K562 (cell line): Measurements from ENCODE around the gene KLF13. TPM values are rescaled to one million over a fixed set of nuclear protein-coding genes. Genes with fewer than 3 reads are reported as not detected.

Source experiments
- ATAC-seq: fragments of 200-7000 bp; cut with Tn5 transposase; 3 replicates; pipeline ENCODE4 v1.9.1; 2020; ENCODE audit warnings: moderate library complexity
- BruUV-seq: library from RNA; stranded (reverse); fragments of 400-500 nt; replicated peaks from 2 replicates; lab custom pipeline; 2021; lab: Mats Ljungman, UMichigan
- CTCF ChIA-PET: fragments of 300-600 bp; formaldehyde crosslinking; extraction: SDS; loops from one replicate; lab custom pipeline; 2021; ENCODE audit warnings: low intra/inter-chr PET ratio; lab: Yijun Ruan, JAX
- POLR2A ChIA-PET: fragments of 300-600, 350-650 bp; sonication (Branson Sonifier 250); formaldehyde crosslinking; extraction: SDS; loops from one replicate; lab custom pipeline; 2021; ENCODE audit warnings: antibody characterized with exemption, inconsistent platforms; lab: Yijun Ruan, JAX
- DNase-seq, 4 experiments: peaks; one replicate each; pipeline versions ENCODE4 v3.0.0 to v3.0.0-alpha.2; 2011 to 2018; ENCODE audit warnings: low spot score in 3 of 4, mixed read lengths in 3 of 4; ENCODE audit errors: extremely low read depth in 1 of 4
- FAIRE-seq: peaks from 2 replicates; lab custom pipeline; 2011; peaks lifted over from hg19 to GRCh38; lab: Jason Lieb, UNC
- H2AFZ ChIP-seq: 2 replicates; pipeline ENCODE4 v1.6.0; 2011; ENCODE audit warnings: low read depth, low read length, control low read depth, inconsistent platforms
- H3K27ac ChIP-seq: fragments of 200-600 bp; 3 replicates; pipeline ENCODE4 v1.8.0; 2011; ENCODE audit warnings: low read depth, mild to moderate bottlenecking, control low read depth, inconsistent platforms, low read length, moderate library complexity, mixed read lengths; ENCODE audit errors: extremely low read depth
- H3K27me3 ChIP-seq, 2 experiments: fragments of 300-600 bp in 1 of 2; 2 replicates in 1 of 2; 3 replicates in 1 of 2; pipeline versions ENCODE4 v1.6.0 to v1.8.0; 2011; ENCODE audit warnings: inconsistent platforms in 2 of 2, low read length in 2 of 2, mild to moderate bottlenecking in 1 of 2, mixed read lengths in 1 of 2, moderate library complexity in 1 of 2; ENCODE audit not compliant: control insufficient read depth in 2 of 2, insufficient read depth in 2 of 2
- H3K36me3 ChIP-seq: fragments of 300-600 bp; 3 replicates; pipeline ENCODE4 v1.8.0; 2011; ENCODE audit warnings: mild to moderate bottlenecking, low read length, inconsistent platforms; ENCODE audit not compliant: control insufficient read depth, insufficient read depth
- H3K4me1 ChIP-seq, 2 experiments: fragments of 200-600 bp in 1 of 2; replicated peaks in 1 of 2; 2 replicates in 1 of 2; 3 replicates in 1 of 2; pipeline versions ENCODE4 v1.5.1 to v1.8.0; 2011; ENCODE audit warnings: inconsistent platforms in 2 of 2, low read length in 2 of 2, mild to moderate bottlenecking in 1 of 2, mixed read lengths in 1 of 2, moderate library complexity in 1 of 2; ENCODE audit not compliant: control insufficient read depth in 2 of 2, insufficient read depth in 2 of 2
- H3K4me2 ChIP-seq: 2 replicates; pipeline ENCODE4 v1.6.1; 2011; ENCODE audit warnings: low read length, control low read depth, inconsistent platforms, mixed read lengths; ENCODE audit not compliant: insufficient read depth
- H3K4me3 ChIP-seq: fragments of 200-600 bp; sonication (generic), shearing (Covaris generic); 2 replicates; pipeline ENCODE4 v1.5.1; 2016; ENCODE audit warnings: control low read depth, inconsistent platforms
- H3K79me2 ChIP-seq: fragments of 200-600 bp; 3 replicates; pipeline ENCODE4 v1.8.0; 2011; ENCODE audit warnings: low read length, inconsistent platforms; ENCODE audit not compliant: control insufficient read depth, insufficient read depth
- H3K9ac ChIP-seq, 2 experiments: 2 replicates each; pipeline versions ENCODE4 v1.6.0 to v1.6.1; 2011; ENCODE audit warnings: low read depth in 2 of 2, low read length in 2 of 2, control low read depth in 1 of 2, inconsistent platforms in 1 of 2, mild to moderate bottlenecking in 1 of 2, mixed read lengths in 1 of 2; ENCODE audit not compliant: insufficient read depth in 1 of 2
- H3K9me1 ChIP-seq: one replicate; pipeline ENCODE4 v1.6.0; 2011; ENCODE audit warnings: inconsistent platforms, mild to moderate bottlenecking, low read length, moderate library complexity; ENCODE audit not compliant: control insufficient read depth, insufficient read depth
- H3K9me3 ChIP-seq: replicated peaks from 2 replicates; pipeline ENCODE4 v1.5.1; 2011; ENCODE audit warnings: low read depth, low read length, inconsistent platforms; ENCODE audit not compliant: control insufficient read depth, insufficient read depth
- H4K20me1 ChIP-seq: replicated peaks from 2 replicates; pipeline ENCODE4 v1.6.1; 2011; ENCODE audit warnings: low read length, inconsistent platforms, mixed read lengths; ENCODE audit not compliant: control insufficient read depth, insufficient read depth
- DACH1 ChIP-seq: fragments of 450-650 bp; IDR thresholded peaks from 2 replicates; pipeline ENCODE4 v1.6.1; 2018; ENCODE audit not compliant: partially characterized antibody
- ETV1 ChIP-seq: fragments of 450-650 bp; conservative IDR thresholded peaks from 2 replicates; pipeline ENCODE4 v1.6.1; 2016; ENCODE audit warnings: missing genetic modification characterization, control low read depth, low read depth, missing compliant biosample characterization
- GABPB2 ChIP-seq: fragments of 250-450 bp; sonication (Bioruptor Pico); conservative IDR thresholded peaks from 2 replicates; pipeline ENCODE4 v1.5.1; 2021; ENCODE audit warnings: mild to moderate bottlenecking
- GATAD2B ChIP-seq: fragments of 450-650 bp; IDR thresholded peaks from 2 replicates; pipeline ENCODE4 v1.6.1; 2017; ENCODE audit warnings: mild to moderate bottlenecking, borderline replicate concordance
- HDAC2 ChIP-seq: fragments of 450-650 bp; IDR thresholded peaks from 2 replicates; pipeline ENCODE4 v1.6.1; 2016; ENCODE audit warnings: mild to moderate bottlenecking
- IRF9 ChIP-seq: fragments of 450-650 bp; IDR thresholded peaks from 2 replicates; pipeline ENCODE4 v1.6.1; 2016; ENCODE audit warnings: missing biosample characterization, missing genetic modification characterization
- KDM4B ChIP-seq, 2 experiments: fragments of 450-650 bp in 1 of 2; sonication (generic) in 1 of 2; IDR thresholded peaks; 2 replicates each; pipeline ENCODE4 v1.6.1; 2016 to 2017; ENCODE audit warnings: borderline replicate concordance in 2 of 2, antibody characterized with exemption in 1 of 2, low read depth in 1 of 2, mild to moderate bottlenecking in 1 of 2
- POLR2B ChIP-seq: fragments of 450-650 bp; IDR thresholded peaks from 2 replicates; pipeline ENCODE4 v1.6.1; 2018; ENCODE audit warnings: low read depth; ENCODE audit not compliant: partially characterized antibody
- SMARCC2 ChIP-seq: fragments of 450-650 bp; IDR thresholded peaks from 2 replicates; pipeline ENCODE4 v1.6.1; 2017; ENCODE audit warnings: antibody characterized with exemption, moderate library complexity, mild to moderate bottlenecking, low read depth
- STAG1 ChIP-seq: sonication (generic); formaldehyde crosslinking; IDR thresholded peaks from 2 replicates; pipeline ENCODE4 v1.5.0; 2020; ENCODE audit warnings: missing genetic modification reagents, borderline replicate concordance
- ZNF134 ChIP-seq: fragments of 250-450 bp; sonication (Bioruptor Pico); conservative IDR thresholded peaks from 2 replicates; pipeline ENCODE4 v1.4.0; 2020
- ZNF212 ChIP-seq: fragments of 450-650 bp; formaldehyde crosslinking; IDR thresholded peaks from 2 replicates; pipeline ENCODE4 v1.4.0; 2020; ENCODE audit warnings: mild to moderate bottlenecking
- ZNF507 ChIP-seq: conservative IDR thresholded peaks from 2 replicates; pipeline ENCODE4 v1.6.1; 2017; ENCODE audit warnings: missing genetic modification characterization, missing compliant biosample characterization
- WGBS: fragments of 100-300 bp; shearing (Covaris generic); methylation state at CpG from one replicate; pipeline ENCODE4 v1.1.6; 2016; ENCODE audit warnings: low coverage, mixed read lengths; ENCODE audit not compliant: insufficient coverage; ENCODE audit errors: missing lambda C conversion rate; 5-methylcytosine and 5-hydroxymethylcytosine counted together
- in situ Hi-C: fragments of 300-500 bp; cut with MboI; formaldehyde crosslinking; loops from 4 replicates; pipeline ENCODE4 v1.15.0; 2018; ENCODE audit warnings: inconsistent platforms, mixed read lengths
- intact Hi-C: fragments of 100-400 bp; cut with micrococcal nuclease; formaldehyde crosslinking; loops from 2 replicates; pipeline ENCODE4 v1.14.2; 2022
- polyA plus RNA-seq, 8 experiments: library from polyadenylated mRNA; depleted of rRNA in 4 of 8; stranded (reverse) in 5 of 8; unstranded in 3 of 8; fragments of >200 nt; fragmentation: Nextera tagmentation in 2 of 8; fragmentation: Illumina TruSeq in 1 of 8; extraction: Ambion mirVana in 2 of 8; extraction: Trizol in 1 of 8; gene quantifications; 2 replicates each; pipeline versions ENCODE4 v1.2.1 to v1.2.3, GENCODE V29; 2011 to 2014; ENCODE audit warnings: inconsistent platforms in 1 of 8, missing spikeins in 1 of 8
- total RNA-seq, 7 experiments: library from RNA; depleted of rRNA in 6 of 7; stranded (reverse); fragments of >200 nt in 6 of 7; fragmentation: Illumina TruSeq in 2 of 7; extraction: Trizol in 2 of 7; gene quantifications; 2 replicates each; pipeline versions ENCODE4 v1.2.1 to v1.2.3, GENCODE V29; 2011 to 2021; ENCODE audit warnings: low replicate concordance in 1 of 7
- TF ChIP-seq, protein P1 (sequence below): sonication (generic); formaldehyde crosslinking; IDR thresholded peaks from 2 replicates; pipeline ENCODE4 v1.8.1; 2022; ENCODE audit warnings: missing genetic modification reagents
- TF ChIP-seq, protein P2 (sequence below): fragments of 200-800 bp; sonication (Bioruptor generic); IDR thresholded peaks from 2 replicates; pipeline ENCODE4 v1.6.1; 2016; ENCODE audit warnings: missing genetic modification characterization, missing compliant biosample characterization

KLF13 gene
- total and polyA plus RNA-seq, 9 of the 15 experiments (the other 6 are each of a cell fraction or from before 2014, with no cell fraction given), result 1.8 to 10.5 (median 4.8) TPM

- no TSS peak for BruUV-seq
- in situ Hi-C loops (no loop called here), intact Hi-C loops (loop anchor here (2.0 to 5.0 kb wide), 2 partner anchors 37 to 70 kb away; partner anchors contain the start of gene KLF13)
- WGBS, result 29% methylated on average over 10 of the region's 10 CpGs
- H3K9me3 ChIP-seq, result peaks cover 4% of the 10 kb centered on the region
- no peaks in the 10 kb centered on the region for H3K27me3 ChIP-seq
- H2AFZ ChIP-seq, result peak overlapping the region; percentile 69
- H3K27ac ChIP-seq, result peak overlapping the region; percentile 84
- no peak overlapping the region for H3K4me3 ChIP-seq
- DNase-seq, result peak; percentile 38 to 57 (median 47)
- CTCF ChIA-PET, result no interaction called here
- FAIRE-seq, result peak; percentile 75
- H3K79me2 ChIP-seq, result peaks cover 7% of the 10 kb centered on the region; the same call in 1 of the 3 replicates
- peak overlapping the region; percentile 35 to 88 for H3K9ac ChIP-seq
- H3K4me1 ChIP-seq, result peaks cover 45 to 57% of the 10 kb centered on the region in 2 experiments
- ATAC-seq, result peak; percentile 7
- POLR2A ChIA-PET, result interaction anchor here (0.6 to 3.2 kb wide), 5 partner anchors 11 to 101 kb away, joined by 3 to 12 read pairs (median 3); no protein-coding TSS in a partner anchor
- no peaks in the 10 kb centered on the region for H3K9me1 ChIP-seq
- peak overlapping the region; percentile 52 for H3K4me2 ChIP-seq
- no peaks in the 10 kb centered on the region for H4K20me1 ChIP-seq
- H3K36me3 ChIP-seq, result no peaks in the 10 kb centered on the region
- TF ChIP-seq, protein P1, sequence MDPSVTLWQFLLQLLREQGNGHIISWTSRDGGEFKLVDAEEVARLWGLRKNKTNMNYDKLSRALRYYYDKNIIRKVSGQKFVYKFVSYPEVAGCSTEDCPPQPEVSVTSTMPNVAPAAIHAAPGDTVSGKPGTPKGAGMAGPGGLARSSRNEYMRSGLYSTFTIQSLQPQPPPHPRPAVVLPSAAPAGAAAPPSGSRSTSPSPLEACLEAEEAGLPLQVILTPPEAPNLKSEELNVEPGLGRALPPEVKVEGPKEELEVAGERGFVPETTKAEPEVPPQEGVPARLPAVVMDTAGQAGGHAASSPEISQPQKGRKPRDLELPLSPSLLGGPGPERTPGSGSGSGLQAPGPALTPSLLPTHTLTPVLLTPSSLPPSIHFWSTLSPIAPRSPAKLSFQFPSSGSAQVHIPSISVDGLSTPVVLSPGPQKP, result no peak
- TF ChIP-seq GATAD2B (no peak), ZNF507 (tag) (no peak), ZNF134 (no peak), ZNF212 (CRISPR knock-in tag) (no peak), GABPB2 (CRISPR knock-in tag) (no peak), STAG1 (no peak), DACH1 (no peak), KDM4B (IDR thresholded peaks at IDR 0.05; ENCODE audit: borderline replicate concordance in 2 of 2, low read depth in 1 of 2) (no peak), ETV1 (tag) (no peak), SMARCC2 (no peak), IRF9 (tag) (no peak), HDAC2 (no peak), POLR2B (no peak)
- TF ChIP-seq, protein P2, sequence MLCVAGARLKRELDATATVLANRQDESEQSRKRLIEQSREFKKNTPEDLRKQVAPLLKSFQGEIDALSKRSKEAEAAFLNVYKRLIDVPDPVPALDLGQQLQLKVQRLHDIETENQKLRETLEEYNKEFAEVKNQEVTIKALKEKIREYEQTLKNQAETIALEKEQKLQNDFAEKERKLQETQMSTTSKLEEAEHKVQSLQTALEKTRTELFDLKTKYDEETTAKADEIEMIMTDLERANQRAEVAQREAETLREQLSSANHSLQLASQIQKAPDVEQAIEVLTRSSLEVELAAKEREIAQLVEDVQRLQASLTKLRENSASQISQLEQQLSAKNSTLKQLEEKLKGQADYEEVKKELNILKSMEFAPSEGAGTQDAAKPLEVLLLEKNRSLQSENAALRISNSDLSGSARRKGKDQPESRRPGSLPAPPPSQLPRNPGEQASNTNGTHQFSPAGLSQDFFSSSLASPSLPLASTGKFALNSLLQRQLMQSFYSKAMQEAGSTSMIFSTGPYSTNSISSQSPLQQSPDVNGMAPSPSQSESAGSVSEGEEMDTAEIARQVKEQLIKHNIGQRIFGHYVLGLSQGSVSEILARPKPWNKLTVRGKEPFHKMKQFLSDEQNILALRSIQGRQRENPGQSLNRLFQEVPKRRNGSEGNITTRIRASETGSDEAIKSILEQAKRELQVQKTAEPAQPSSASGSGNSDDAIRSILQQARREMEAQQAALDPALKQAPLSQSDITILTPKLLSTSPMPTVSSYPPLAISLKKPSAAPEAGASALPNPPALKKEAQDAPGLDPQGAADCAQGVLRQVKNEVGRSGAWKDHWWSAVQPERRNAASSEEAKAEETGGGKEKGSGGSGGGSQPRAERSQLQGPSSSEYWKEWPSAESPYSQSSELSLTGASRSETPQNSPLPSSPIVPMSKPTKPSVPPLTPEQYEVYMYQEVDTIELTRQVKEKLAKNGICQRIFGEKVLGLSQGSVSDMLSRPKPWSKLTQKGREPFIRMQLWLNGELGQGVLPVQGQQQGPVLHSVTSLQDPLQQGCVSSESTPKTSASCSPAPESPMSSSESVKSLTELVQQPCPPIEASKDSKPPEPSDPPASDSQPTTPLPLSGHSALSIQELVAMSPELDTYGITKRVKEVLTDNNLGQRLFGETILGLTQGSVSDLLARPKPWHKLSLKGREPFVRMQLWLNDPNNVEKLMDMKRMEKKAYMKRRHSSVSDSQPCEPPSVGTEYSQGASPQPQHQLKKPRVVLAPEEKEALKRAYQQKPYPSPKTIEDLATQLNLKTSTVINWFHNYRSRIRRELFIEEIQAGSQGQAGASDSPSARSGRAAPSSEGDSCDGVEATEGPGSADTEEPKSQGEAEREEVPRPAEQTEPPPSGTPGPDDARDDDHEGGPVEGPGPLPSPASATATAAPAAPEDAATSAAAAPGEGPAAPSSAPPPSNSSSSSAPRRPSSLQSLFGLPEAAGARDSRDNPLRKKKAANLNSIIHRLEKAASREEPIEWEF (CRISPR knock-in tag), result no peak
Observed at GRCh38 chr15:31364301-31365031, 37.8 kb downstream of the KLF13 start.
